ENCODE results near the gene FKBP6. TPM values are rescaled to one million over a fixed set of nuclear protein-coding genes. Genes with fewer than 3 reads are reported as not detected.

FKBP6 gene
- total and polyA plus RNA-seq, 9 of the 15 experiments (the other 6 are each of a cell fraction or from before 2014, with no cell fraction given), result not detected

GRCh38 chr7:73308665-73309214 is 19.2 kb upstream of the FKBP6 start, which contains the start of gene NSUN5 (continued):
- TF ChIP-seq E2F5 (CRISPR knock-in tag; IDR thresholded peaks at IDR 0.05), result no peak
- no peak for TF ChIP-seq ZNF583 (CRISPR knock-in tag; IDR thresholded peaks at IDR 0.05)
- no peak for TF ChIP-seq ZNF57 (CRISPR knock-in tag; IDR thresholded peaks at IDR 0.05)
- peak; percentile 36; the same call in 1 of the 2 replicates for TF ChIP-seq OTX1 (CRISPR knock-in tag; IDR thresholded peaks at IDR 0.05)
- no peak for TF ChIP-seq SP1 (CRISPR knock-in tag; IDR thresholded peaks at IDR 0.05)
- TF ChIP-seq DMBX1 (CRISPR knock-in tag; IDR thresholded peaks at IDR 0.05; ENCODE audit: borderline replicate concordance), result peak; percentile 79; the same call in 1 of the 2 replicates
- no peak for TF ChIP-seq PYGO2 (tag; IDR thresholded peaks at IDR 0.05)
- TF ChIP-seq RBFOX2 (IDR thresholded peaks at IDR 0.05; ENCODE audit: low read depth, low read length), result peak; percentile 93
- TF ChIP-seq CBX3 (IDR thresholded peaks at IDR 0.05; ENCODE audit: borderline replicate concordance in 1 of 2, low read length in 2 of 2), result peak in 1 of 2 experiments; percentile 99; a peak in 2 of 3 replicates
- TF ChIP-seq ESRRA (IDR thresholded peaks at IDR 0.05; ENCODE audit: borderline replicate concordance, low read depth), result peak; percentile 91
- TF ChIP-seq PATZ1 (CRISPR knock-in tag; IDR thresholded peaks at IDR 0.05; ENCODE audit: borderline replicate concordance), result no peak
- no peak for TF ChIP-seq ZNF76 (CRISPR knock-in tag; IDR thresholded peaks at IDR 0.05; ENCODE audit: borderline replicate concordance)
- no peak for TF ChIP-seq MTA1 (IDR thresholded peaks at IDR 0.05; ENCODE audit: borderline replicate concordance)
- TF ChIP-seq RB1 (IDR thresholded peaks at IDR 0.05; ENCODE audit: low read depth), result peak; percentile 38
- no peak for TF ChIP-seq RERE (CRISPR knock-in tag; IDR thresholded peaks at IDR 0.05; ENCODE audit: borderline replicate concordance)
- no peak for TF ChIP-seq ZFPM2 (CRISPR knock-in tag; IDR thresholded peaks at IDR 0.05)
- peak; percentile 69; the same call in 1 of the 2 replicates for TF ChIP-seq E2F3 (CRISPR knock-in tag; IDR thresholded peaks at IDR 0.05)
- TF ChIP-seq ZBTB26 (CRISPR knock-in tag; IDR thresholded peaks at IDR 0.05), result no peak
- no peak for TF ChIP-seq XRCC5 (IDR thresholded peaks at IDR 0.05; ENCODE audit: low read depth, low read length)
- peak; percentile 72 for TF ChIP-seq SIN3B (IDR thresholded peaks at IDR 0.05; ENCODE audit: low read depth)
